ENCODE results near the gene GSTA1. TPM values are rescaled to one million over a fixed set of nuclear protein-coding genes. Genes with fewer than 3 reads are reported as not detected.
"Not testable (repeated sequence)": the region's sequence is repeated elsewhere in the genome, so short reads cannot be mapped to it uniquely, and the experiment has no call there.

GSTA1 gene
- total and polyA plus RNA-seq, 2 donors from 2014 or later, result 1.3 to 725 TPM

DNA sequence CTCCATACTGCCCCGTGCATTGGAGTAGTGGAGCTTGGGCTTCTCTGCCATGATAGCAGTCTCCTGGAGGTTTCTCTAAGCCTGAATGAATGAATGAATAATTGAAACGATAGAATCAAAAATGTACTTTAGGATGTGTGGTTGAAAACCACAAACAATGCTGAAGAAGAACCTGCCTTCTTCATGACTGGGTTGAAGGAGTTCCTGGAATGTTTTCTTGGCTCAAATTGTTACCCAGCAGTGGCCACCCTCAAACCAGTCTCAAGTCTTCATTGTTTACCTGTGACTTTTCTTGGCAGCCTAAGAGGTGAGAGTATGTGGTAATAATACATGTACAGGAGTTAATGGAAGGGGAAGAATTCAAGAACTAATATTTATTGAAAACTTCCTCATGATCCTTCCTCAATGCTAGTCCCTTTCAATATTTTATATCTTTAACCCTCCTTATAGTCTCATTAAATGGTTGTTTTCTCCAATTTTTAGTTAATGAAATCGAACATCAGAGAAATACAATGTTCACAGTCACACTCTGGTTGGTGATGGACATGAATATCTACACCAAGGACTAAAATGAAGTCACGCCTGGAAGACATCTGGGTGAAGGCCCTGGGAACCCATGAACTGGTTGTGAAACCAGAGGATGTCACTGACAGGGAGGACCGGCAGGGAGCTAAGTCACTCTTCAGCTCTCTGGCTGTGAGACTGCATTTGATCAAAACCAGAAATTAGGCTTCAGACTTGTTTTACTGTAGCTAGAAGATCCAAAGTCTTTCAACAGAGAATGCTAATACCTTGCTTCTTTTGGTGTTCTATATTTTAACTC lies 37.4 kb upstream of the GSTA1 start, which contains the start of gene GSTA5:
GSTA5 (minus strand) TSS at position 51 of the 823 bp plus-strand sequence.
- intact Hi-C loops (cut with DNase I), result no loop called here

DNA sequence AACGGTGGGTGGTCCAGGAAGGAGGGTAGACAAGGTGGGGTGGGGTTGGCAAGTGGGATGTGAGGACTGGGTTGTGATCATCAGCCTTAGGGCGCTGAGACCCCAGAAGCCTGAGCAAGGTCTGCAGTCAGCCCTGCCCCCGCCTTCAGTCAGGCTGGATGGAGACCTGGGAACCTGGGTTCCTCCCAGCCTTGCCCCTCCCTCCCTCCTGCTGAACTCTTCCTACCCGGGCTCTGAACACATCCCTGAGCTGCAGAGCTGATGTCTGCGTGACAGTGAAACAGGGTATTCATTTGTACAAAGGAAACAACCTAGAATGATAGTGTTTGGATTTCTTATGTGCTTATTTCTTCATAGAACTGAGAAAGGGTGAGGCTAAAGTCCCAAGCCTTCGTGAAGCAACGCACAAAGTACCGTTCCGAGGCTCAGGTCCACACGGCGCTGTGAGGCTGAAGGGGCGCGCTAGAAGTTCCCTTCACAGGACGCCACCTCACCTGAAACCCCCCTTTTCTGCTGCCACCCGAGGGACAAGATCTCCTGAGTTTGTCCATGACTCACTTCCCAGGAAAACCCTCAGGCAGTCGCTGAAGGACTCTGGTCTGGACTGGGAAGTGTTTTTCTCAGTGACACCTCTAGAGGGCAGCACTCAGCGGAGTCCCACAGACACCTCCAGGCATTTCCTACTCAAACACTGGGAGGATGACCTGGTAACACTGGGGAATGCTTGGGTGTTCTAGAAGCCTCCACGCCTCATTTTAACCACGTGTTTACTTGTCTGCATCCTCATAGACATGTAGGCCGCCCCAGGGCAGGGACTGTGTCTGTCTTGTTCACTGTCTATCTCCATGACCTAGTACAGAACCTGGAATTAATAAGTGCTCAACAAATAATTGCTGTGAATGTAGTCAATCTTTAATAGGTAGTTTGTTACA lies 35.8 kb upstream of the GSTA1 start:
- TF ChIP-seq, protein P1, sequence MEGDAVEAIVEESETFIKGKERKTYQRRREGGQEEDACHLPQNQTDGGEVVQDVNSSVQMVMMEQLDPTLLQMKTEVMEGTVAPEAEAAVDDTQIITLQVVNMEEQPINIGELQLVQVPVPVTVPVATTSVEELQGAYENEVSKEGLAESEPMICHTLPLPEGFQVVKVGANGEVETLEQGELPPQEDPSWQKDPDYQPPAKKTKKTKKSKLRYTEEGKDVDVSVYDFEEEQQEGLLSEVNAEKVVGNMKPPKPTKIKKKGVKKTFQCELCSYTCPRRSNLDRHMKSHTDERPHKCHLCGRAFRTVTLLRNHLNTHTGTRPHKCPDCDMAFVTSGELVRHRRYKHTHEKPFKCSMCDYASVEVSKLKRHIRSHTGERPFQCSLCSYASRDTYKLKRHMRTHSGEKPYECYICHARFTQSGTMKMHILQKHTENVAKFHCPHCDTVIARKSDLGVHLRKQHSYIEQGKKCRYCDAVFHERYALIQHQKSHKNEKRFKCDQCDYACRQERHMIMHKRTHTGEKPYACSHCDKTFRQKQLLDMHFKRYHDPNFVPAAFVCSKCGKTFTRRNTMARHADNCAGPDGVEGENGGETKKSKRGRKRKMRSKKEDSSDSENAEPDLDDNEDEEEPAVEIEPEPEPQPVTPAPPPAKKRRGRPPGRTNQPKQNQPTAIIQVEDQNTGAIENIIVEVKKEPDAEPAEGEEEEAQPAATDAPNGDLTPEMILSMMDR (IDR thresholded peaks at IDR 0.05; ENCODE audit: borderline replicate concordance, extremely low read depth, insufficient read depth), result peak; percentile 34
- intact Hi-C loops (cut with DNase I), result no loop called here
- Histone ChIP-seq H3K4me3 (ENCODE audit: low read length in 3 of 3) (no peak overlapping the region), H3K4me1 (ENCODE audit: control insufficient read depth in 2 of 3, insufficient read depth in 2 of 3, low read depth in 1 of 3, low read length in 3 of 3) (no peaks in the 10 kb centered on the region), H3K36me3 (ENCODE audit: control insufficient read depth in 2 of 3, insufficient read depth in 3 of 3, low read length in 3 of 3) (no peaks in the 10 kb centered on the region), H3K9me3 (ENCODE audit: control insufficient read depth in 2 of 3, insufficient read depth in 1 of 3, low read length in 3 of 3) (no peaks in the 10 kb centered on the region), H3K9ac (ENCODE audit: low read length in 3 of 3) (no peak overlapping the region), H3K27me3 (ENCODE audit: control insufficient read depth, insufficient read depth, low read length) (no peaks in the 10 kb centered on the region), H3K27ac (ENCODE audit: low read depth in 2 of 2, low read length in 2 of 2) (no peak overlapping the region)
- DNase-seq (peak in 4 of 5 donors; percentile 40 to 60 (median 57)), FAIRE-seq (no peak)

More for the DNA sequence above, 37.4 kb upstream of the GSTA1 start, which contains the start of gene GSTA5:
- no peaks in the 10 kb centered on the region for H3K36me3 ChIP-seq (ENCODE audit: control insufficient read depth in 2 of 3, insufficient read depth in 3 of 3, low read length in 3 of 3)
- TF ChIP-seq, protein P1 (IDR thresholded peaks at IDR 0.05; ENCODE audit: borderline replicate concordance, extremely low read depth, insufficient read depth), result no peak
- H3K9ac ChIP-seq (ENCODE audit: low read length in 3 of 3), result no peak within 1 kb of the TSS
- DNase-seq (no peak), FAIRE-seq (no peak)
- no peak within 1 kb of the TSS for H3K4me3 ChIP-seq (ENCODE audit: low read length in 3 of 3)
- H3K4me1 ChIP-seq (ENCODE audit: control insufficient read depth in 2 of 3, insufficient read depth in 2 of 3, low read depth in 1 of 3, low read length in 3 of 3), result no peaks in the 10 kb centered on the region
- no peaks in the 10 kb centered on the region for H3K27me3 ChIP-seq (ENCODE audit: control insufficient read depth, insufficient read depth, low read length)
- H3K9me3 ChIP-seq (ENCODE audit: control insufficient read depth in 2 of 3, insufficient read depth in 1 of 3, low read length in 3 of 3), result no peaks in the 10 kb centered on the region
- no peak within 1 kb of the TSS for H3K27ac ChIP-seq (ENCODE audit: low read depth in 2 of 2, low read length in 2 of 2)

DNA sequence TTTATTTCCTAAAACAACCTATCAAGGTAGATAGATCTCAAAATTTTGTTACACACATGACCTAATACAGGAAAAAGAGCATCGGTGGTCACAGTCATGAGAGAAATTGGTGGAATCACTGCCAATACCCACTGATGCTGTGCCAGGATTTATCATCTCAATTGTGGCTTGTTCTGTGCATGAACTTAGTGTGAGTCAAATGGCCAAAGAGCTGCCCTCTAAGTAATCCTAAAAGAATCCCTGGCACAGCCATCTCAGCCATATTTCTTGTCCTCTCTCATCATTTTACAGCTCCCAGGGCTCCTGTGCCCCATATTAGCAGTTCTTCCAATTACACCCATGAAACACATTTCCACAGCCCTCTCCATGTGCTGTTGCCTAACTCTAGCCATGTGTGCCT lies 30.9 kb upstream of the GSTA1 start:
- Histone ChIP-seq H3K9me3 (ENCODE audit: control insufficient read depth in 2 of 3, insufficient read depth in 1 of 3, low read length in 3 of 3) (no peaks in the 10 kb centered on the region), H3K36me3 (ENCODE audit: control insufficient read depth in 2 of 3, insufficient read depth in 3 of 3, low read length in 3 of 3) (no peaks in the 10 kb centered on the region), H3K27ac (ENCODE audit: low read depth in 2 of 2, low read length in 2 of 2) (no peak overlapping the region), H3K4me3 (ENCODE audit: low read length in 3 of 3) (no peak overlapping the region), H3K27me3 (ENCODE audit: control insufficient read depth, insufficient read depth, low read length) (no peaks in the 10 kb centered on the region), H3K4me1 (ENCODE audit: control insufficient read depth in 2 of 3, insufficient read depth in 2 of 3, low read depth in 1 of 3, low read length in 3 of 3) (no peaks in the 10 kb centered on the region), H3K9ac (ENCODE audit: low read length in 3 of 3) (no peak overlapping the region)
- intact Hi-C loops (cut with DNase I), result no loop called here
- TF ChIP-seq, protein P1 (IDR thresholded peaks at IDR 0.05; ENCODE audit: borderline replicate concordance, extremely low read depth, insufficient read depth), result no peak
- FAIRE-seq, result no peak
- no peak for DNase-seq

DNA sequence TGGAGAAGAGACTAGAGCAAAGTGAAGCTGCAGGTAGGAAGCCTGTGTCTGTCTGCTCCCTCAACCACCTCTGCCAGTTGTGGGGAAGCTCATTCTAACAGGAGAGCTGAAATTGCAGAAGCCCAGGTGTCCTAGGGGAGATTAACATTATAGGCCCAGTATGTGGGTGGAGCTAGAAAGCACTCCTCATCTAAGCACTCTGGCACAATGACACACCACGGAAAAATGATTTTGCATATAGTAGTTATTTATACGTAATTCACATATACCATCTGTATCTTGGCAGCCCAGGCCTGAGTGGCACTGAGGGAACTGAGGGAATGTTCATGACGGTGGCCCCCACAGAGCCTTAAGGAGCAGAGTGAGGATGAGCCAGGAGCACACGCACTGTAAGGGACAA lies 27.3 kb upstream of the GSTA1 start:
- H3K4me1 ChIP-seq (ENCODE audit: control insufficient read depth in 2 of 3, insufficient read depth in 2 of 3, low read depth in 1 of 3, low read length in 3 of 3); DNase-seq; FAIRE-seq; intact Hi-C loops (cut with DNase I); H3K36me3 ChIP-seq (ENCODE audit: control insufficient read depth in 2 of 3, insufficient read depth in 3 of 3, low read length in 3 of 3); H3K27me3 ChIP-seq (ENCODE audit: control insufficient read depth, insufficient read depth, low read length); H3K9ac ChIP-seq (ENCODE audit: low read length in 3 of 3); H3K4me3 ChIP-seq (ENCODE audit: low read length in 3 of 3); H3K9me3 ChIP-seq (ENCODE audit: control insufficient read depth in 2 of 3, insufficient read depth in 1 of 3, low read length in 3 of 3); H3K27ac ChIP-seq (ENCODE audit: low read depth in 2 of 2, low read length in 2 of 2): not testable (repeated sequence)
